ENCODE measurements around the gene PIEZO2.

- no peak for TF ChIP-seq CTCF (conservative IDR thresholded peaks at IDR 0.05; ENCODE audit: low read depth, low read length)
- TF ChIP-seq EZH2 (IDR thresholded peaks at IDR 0.05; ENCODE audit: borderline replicate concordance, low read depth, low read length, poor library complexity, severe bottlenecking) = no peak
These were observed 436.0 kb downstream of the PIEZO2 start for GRCh38 chr18:10713409-10713808.
